IPS DF 4.7 (cell line): ENCODE measurements around the gene KNTC1.
"Not testable (repeated sequence)": the region's sequence is repeated elsewhere in the genome, so short reads cannot be mapped to it uniquely, and the experiment has no call there.

Source experiments
- DNase-seq: peaks from one replicate; pipeline ENCODE4 v3.0.0-alpha.2; 2013; ENCODE audit warnings: low spot score; ENCODE audit errors: extremely low read depth

The KNTC1 gene

DNA sequence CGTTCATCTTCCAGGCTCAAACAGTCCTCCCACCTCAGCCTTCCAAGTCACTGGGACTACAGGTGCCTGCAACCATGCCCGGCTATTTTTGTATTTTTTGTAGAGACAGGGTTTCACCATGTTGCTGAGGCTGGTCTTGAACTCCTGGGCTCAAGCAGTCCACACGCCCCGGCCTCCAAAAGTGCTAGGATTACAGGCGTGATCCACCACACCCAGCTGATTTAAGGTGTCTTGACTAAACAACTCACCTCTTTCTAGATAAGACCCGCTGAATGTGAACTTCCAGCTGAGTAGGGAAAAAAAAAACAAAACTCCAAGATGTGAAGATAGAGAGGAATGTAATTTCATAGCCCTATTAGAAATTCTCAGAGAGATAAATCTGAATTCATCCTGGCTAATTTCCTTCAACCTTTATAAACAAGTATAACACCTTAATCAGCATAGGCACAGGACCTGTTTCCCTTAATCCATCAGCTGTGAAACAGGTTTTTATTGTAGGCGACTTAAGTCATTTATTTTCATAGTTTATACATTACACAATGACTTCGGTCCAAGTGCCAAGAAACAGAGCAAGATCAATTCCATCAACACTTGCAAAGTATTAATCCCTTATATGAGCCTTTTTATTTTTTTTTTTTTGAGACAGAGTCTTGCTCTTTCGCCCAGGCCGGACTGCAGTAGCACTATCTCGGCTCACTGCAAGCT lies 124.6 kb downstream of the KNTC1 start:
- DNase-seq: no peak

DNA sequence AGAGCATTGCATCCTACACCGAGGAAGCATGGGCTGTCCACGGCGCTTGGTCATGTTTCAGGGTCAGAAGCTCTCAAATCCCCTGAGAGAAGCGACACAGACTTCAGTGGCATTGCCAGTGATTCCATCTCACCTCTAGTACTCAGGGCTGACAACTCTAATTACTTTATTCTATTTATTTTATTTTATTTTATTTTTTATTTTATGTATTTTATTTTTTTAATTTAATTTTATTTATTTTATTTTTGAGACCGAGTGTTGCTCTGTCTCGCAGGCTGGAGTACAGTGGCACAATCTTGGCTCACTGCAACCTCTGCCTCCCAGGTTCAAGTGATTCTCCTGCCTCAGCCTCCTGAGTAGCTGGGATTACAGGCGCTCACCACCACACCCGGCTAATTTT lies 126.2 kb downstream of the KNTC1 start:
- DNase-seq: not testable (repeated sequence)

DNA sequence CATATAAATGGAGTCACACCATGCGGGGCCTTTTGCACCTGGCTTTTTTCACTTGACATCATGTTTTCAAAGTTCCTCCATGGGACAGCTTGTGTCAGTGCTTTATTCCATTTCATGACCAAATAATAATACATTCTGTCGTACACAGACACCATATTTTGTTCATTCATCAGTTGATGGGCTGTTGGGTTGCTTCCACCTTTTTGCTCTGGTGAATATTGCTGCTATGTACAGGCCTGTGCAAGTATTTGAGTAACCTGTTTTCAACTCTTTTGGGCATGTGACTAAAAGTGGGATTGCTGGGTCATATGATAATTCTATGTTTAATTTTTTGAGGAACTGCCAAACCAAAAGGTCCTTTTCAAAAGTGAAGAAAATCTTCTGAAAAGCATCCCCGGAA lies 129.2 kb downstream of the KNTC1 start:
- DNase-seq: no peak

DNA sequence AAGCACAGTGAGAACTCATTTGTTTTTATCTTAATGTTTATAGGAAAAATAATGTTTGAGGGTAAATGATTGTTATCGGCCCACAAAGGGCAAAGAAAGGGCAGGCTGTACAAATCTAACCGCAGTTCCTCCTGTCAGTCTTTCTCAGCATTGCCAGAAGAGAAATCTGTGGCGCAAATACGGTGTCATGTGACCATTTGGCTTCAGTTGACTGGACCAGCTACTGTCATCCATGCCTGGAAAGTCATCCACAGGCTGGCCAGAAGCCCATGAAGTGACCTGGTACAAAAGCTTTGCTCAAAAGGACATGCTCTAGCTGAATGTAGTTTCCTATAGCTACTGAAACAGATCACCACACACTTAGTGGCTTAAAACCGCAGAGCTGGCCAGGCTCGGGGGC lies 132.5 kb downstream of the KNTC1 start:
- DNase-seq: no peak

DNA sequence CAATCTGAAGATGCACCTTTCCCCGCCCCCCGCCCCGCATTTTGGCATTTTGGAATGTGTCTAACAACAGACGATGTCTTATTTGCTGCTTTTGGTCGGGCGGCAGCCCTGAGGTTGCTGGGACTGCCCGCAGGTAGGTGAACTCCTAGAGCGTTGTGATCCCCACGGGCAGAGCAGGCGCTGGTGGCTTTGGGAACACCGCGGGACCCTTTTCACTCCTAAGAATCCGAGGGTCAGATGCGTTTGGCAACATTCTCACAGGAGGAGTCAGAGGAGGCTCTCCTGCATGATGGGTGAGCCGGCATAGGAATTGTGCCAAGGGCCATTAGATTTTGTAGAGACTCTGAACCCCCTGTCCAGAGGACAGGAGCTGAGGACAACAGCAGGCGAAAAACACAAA lies 134.2 kb downstream of the KNTC1 start:
- no peak for DNase-seq

DNA sequence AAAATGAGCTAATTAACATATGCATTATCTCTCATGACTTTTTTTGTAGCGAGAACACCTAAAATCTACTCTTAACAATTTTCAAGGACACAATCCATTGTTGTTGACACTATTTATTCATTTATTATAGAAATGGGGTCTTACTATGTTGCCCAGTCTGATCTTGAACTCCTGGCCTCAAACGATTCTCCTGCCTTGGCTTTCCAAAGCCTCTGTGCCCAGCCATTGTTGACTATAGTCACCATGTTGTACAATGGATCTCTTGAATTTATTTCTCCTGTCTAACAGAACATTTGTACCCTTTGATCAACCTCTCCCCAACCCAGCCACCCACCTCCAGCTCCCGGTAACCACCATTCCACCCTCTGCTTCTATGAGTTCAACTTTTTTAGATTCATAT lies 134.9 kb downstream of the KNTC1 start:
- DNase-seq: no peak

DNA sequence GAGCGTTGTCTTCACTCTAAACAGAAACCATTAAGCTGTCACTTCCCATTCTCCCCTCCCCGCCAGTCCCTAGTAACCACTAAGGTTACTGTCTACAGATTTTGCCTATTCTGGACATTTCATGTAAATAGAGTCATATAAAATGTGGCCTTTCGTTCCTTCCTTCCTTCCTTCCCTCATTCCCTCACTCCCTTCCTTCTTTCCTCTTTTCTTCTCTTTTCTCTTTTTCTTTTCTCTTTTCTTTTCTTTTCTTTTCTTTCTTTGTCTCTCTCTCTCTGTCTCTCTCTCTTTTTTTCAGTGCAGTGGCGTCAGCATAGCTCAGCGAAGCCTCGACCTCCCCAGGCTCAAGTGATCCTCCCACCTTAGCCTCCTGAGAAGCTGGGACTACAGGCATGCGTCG lies 138.3 kb downstream of the KNTC1 start:
- no peak for DNase-seq

DNA sequence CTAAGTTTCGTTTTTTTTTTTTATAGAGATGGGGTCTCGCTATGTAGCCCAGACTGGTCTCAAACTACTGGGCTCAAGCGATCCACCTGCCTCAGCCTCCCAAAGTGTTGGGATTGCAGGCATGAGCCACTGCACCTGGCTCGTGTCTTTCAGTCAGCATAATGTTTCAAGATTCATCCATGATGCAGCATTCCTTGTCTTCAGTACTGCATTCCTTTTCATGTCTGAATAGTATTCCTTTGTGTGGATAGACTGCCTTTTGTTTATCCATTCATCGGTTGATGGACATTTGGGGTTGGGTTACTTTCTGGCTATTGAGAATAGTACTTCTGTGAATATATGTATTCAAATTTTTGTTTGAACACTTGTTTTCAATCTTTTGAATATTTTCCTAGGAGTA lies 138.7 kb downstream of the KNTC1 start:
- DNase-seq: no peak

DNA sequence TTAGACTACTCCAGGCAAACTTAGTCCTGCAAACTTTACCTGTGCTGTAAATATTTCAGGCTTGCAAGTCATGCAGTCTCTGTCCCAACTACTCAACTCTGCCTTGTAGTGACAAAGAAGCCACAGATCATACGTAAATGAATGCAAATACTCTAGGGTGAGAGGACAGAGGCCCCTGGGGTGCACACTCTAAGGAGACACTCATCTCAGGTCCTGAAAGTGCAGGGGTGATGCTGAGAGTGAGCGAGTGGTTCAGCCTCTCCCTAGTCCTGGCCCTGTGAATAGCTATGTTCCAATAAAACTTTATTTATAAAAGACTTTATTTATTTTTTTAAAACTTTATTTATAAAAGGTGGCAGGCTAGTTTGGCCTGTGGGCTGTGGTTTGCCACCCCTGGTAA lies 141.2 kb downstream of the KNTC1 start:
- no peak for DNase-seq

DNA sequence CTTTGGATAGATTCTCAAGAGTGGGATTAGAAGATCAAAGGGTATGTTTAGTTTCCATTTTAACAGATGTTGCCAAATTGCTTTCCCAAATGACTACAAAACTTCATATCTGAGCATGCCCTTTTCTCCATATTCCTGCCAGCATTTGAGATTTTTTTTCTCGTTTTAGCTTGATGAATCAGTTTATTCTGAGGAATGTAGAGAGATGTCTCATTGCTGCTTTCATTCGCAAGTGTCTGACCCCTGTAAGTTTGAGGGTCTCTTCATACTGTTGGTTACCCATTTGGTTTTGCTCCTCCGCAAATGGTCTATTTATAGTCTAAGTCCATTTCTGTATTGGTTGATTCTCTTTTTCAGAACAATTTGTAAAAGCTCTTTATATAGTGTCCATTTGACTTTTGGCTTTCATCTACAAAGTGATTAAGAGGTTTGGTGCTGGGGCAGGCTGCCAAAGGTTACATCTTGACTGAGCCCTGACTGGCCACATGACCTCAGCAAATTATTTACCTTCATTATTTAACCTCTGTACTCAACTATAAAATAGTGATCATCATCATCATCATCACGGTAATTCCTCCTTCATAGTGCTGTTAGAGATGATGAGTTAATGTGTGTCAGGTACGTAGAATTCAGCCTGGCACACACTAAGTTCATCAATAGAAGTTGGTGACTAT lies 142.5 kb downstream of the KNTC1 start:
- no peak for DNase-seq

DNA sequence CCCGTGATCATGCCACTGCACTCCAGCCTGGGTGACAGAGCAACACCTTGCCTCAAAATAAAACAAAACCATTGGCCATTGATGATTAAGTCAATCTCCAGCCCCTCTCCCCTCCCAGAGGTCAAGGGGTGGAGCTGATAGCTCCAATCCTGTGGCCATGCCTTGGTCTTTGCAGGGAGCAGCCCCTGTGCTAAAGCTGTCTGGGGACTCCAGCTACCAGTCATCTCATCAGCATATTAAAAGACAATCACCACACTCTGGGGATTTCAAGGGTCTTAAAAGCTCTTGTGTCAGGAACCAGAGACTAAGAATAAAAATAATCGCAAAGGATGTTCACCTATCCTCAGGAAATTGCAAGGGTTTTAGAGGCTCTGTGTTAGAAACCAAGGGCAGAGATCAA lies 145.5 kb downstream of the KNTC1 start:
- no peak for DNase-seq
